Fibroblast of upper back skin (primary cell): ENCODE data around the gene PRMT7.

Experiments used
- DNase-seq: peaks from one replicate; pipeline ENCODE4 v3.0.0-alpha.2; 2013

PRMT7 gene

GRCh38 chr16:68348639-68349445 lies 38.0 kb downstream of the PRMT7 start:
- DNase-seq: no peak

GRCh38 chr16:68349838-68350410 lies 39.1 kb downstream of the PRMT7 start:
- DNase-seq: no peak

- no peak for DNase-seq
Observed at GRCh38 chr16:68350813-68351350, 40.1 kb downstream of the PRMT7 start.

DNA sequence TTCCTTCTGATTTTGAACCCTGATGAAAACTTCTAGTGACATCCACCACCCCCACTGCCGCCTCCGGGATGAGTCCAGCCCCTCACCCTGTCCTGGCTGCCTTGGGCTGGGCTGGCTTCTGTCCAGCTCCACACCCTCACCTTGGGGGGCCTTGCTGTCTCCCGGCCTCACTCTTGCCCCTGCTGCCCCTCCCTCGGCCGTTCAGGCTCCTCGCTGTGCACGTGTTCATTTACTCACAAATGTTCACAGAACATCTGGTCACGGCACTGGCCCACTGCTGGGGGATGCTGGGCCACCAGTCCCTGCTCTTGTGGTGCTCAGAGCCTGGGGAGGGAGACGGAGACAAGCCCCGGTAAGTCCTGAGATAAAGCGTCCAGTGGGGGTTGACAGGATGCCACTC lies 40.6 kb downstream of the PRMT7 start:
- no peak for DNase-seq

- no peak for DNase-seq
Observed at GRCh38 chr16:68351991-68352431, 41.2 kb downstream of the PRMT7 start.

DNA sequence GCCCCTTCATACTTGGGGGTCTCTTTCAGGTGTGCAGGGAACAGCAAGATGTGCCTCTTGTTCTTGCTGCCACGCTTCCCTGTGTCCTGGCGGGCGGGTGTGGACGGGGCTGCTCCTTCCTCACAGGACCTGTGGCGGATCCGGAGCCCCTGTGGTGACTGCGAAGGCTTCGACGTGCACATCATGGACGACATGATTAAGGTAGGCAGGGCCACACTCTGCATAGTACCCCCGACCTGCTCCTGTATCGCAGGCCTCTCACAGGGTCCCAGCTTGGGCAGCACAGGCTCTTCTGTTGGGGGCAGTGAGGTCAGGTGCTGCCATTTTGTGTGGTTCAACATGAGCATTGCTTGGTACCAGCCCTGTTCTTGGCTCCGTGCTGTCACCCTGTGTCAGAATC lies 42.5 kb downstream of the PRMT7 start:
- no peak for DNase-seq

- no peak for DNase-seq
Observed at GRCh38 chr16:68354816-68355215, 44.0 kb downstream of the PRMT7 start.

- DNase-seq: no peak
Observed at GRCh38 chr16:68355447-68356248, 44.8 kb downstream of the PRMT7 start.

GRCh38 chr16:68356249-68356918 lies 45.6 kb downstream of the PRMT7 start:
- no peak for DNase-seq

DNA sequence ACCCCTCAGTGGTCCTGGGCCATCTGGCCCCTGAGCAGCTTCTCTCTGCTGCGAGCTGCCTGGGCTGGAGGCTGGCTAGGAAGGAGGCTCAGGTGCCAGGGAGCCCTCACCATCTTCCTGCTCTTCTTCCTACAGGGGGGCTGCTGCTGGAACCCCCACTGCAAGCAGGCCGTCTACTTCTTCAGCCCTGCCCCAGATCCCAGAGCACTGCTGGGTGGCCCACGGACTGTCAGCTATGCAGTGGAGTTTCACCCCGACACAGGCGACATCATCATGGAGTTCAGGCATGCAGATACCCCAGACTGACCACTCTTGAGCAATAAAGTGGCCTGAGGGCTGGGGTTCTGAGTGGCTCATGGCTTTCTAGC lies 46.1 kb downstream of the PRMT7 start:
- no peak for DNase-seq

- no peak for DNase-seq
Observed at GRCh38 chr16:68357521-68357922, 46.7 kb downstream of the PRMT7 start.

DNA sequence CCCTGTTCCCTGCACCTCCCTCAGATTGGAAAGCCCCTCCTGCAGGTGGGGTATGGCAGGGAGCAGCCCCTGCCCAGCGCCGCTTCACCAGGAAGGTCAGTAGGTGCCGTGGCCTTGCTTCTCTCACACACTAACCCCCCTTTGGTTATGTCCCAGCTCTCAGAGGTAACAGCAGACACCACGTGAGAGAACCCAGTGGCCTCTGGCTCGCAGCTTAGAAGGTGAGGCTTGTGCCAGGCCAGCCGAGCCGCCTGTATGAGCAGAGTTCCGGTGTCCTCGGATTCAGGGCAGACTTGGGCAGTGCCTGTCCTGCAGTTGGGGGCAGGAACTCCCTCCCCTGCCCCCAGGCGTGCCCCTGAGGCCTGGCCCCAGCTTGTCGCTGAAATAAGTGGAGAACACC lies 47.1 kb downstream of the PRMT7 start:
- no peak for DNase-seq

DNA sequence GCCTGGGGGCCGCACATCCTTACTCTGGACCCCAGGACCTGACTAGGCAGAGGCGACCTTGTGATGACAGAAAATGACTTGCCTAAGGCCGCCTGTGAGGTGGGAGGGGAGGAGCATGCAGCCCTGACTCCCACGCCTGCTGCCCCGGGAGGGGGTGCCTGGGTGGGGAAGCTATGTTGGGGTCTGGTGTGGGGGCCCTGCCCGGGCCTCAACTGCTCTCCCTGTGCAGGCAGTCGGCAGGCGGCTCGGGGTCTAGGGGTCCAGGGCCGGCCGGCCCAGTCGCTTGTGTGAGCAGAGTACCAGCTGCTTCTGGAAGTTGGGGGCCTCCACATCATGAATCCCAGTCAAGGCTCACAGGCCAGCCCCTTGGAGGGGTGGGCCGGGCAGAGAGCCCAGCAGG lies 48.1 kb downstream of the PRMT7 start:
- no peak for DNase-seq

GRCh38 chr16:68359398-68360191 lies 48.8 kb downstream of the PRMT7 start:
- no peak for DNase-seq

DNA sequence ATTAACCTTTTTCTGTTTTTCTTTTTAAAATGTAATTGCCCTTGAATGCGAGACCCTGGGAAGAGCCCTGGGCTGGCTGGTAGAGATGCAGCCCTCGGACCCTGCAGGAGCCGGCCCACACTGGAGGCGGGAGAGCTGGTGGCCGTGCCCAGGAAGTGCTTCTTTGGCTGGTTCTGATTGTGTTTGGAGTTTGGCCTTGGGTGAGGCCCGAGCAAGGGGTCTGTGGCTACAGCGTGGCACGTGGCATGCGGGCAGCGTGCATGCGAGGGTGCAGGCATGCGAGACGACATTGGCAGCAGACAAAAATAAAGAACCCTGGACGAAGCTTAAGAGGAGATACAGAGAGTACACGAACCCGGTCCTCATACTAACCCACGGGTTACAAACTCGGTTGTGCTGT lies 49.7 kb downstream of the PRMT7 start:
- no peak for DNase-seq

DNA sequence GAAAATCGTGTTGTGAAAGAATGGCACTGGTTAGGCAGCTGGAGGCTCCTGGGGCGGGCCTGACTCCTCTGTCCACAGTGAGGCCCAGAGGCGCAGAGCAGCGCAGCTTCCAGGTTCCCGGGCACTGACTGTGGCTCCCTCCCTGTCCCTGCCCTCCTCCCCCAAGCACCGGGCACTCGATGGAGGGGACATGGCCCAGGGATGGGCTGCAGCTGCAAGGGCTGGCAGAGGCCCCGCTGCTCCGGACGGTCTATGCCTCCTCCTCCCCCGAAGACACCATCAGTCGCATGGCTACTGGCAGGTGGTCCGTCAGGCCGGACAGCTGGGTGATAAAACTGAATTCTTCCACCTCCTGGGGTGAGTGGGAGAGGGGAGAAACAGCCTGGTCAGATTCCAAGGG lies 50.1 kb downstream of the PRMT7 start:
- DNase-seq: no peak

DNA sequence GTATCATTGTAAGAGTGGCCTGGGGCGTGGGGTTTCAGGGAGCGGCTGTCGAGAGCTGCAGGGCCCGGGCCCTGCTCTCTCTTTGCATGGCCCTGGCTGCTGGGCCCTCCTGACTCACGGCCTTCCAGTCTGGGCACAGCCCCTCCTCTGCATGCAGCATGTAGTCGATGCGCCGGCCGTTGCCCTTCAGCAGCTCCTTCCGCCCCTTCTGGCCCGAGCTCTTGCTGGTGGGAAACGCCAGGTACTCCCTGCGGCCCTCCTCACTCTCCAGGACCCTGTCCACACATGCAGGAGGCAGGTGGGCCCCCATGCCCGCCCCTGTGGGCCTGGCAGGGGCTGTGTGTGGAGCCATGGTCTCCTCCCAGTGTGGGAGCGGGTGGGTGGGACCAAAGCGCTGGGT lies 50.7 kb downstream of the PRMT7 start:
- DNase-seq: no peak

DNA sequence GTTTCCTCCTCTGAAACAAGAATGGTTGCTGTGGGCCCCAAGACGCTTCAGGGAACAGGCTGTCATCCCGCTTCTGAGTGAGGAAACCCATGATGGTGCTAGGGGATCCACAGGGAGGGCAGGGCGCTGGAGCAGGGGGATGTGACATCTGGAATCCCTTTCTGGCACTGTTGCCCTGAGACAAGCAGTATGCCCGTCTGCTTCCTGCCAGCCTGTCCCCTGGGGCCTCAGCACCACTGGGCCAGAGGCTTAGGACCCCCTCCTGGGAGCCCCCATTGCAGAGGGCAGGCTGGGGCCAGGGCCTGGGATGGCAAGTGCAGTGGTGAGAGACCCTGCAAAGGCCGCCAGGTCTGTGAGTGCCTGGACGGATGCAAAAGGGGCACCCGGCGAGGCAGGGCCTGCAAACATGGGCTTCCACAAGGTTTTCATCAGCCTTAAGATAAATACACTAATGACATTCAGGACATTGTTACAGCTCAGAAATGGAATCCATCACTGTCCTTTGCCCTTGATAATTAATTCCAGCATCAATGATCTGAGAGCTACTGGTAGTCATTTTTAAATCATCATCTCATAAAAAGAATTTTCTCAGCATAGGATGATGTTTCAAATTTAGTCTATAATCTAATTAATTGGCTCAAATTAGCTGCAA lies 51.6 kb downstream of the PRMT7 start:
- DNase-seq: no peak

GRCh38 chr16:68362947-68363657 lies 52.3 kb downstream of the PRMT7 start:
- DNase-seq: no peak

DNA sequence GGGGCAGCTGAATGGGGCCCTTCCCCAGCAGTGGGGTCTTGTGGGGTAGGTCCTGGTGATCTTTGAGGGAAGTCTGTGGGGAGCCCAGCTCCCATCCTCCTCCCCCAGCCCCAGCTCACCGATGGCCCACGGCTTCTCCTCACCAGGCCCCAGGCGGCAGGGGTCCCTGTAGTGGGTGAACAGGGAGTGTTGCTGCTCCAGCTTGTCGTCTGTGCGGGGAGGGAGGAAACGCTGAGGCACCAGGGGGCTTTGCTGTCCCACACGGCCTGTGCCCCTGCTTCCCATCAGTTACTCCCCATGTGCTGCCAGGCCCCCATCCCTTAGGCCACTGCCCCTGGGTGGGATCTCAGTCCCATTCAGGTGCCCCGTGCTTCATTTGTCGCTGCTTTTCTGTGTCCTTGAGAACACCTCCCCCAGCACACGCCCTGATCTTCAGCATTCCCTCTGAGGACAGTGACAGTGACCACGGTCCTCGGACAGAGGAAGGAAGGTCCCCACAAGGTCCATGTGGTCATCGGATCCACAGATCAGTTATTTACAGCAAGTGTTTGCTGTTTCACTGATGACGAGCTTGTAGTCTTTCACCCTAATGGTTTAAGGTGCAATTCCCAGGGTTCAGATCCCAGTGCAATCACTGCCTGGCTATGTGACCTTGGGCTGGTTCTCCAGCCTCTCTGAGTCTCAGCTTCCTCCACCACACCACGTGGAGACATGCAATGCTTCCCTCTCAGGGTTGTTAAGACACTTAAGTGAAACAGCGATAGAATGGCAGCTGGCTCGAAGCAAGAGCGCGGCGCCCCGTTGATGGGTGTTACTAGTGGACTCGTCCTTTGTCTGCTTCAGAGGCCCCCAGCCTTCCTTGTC lies 53.1 kb downstream of the PRMT7 start:
- DNase-seq: no peak
